HepG2 (cell line): Measurements from ENCODE around the gene IL1RAPL2. TPM values are rescaled to one million over a fixed set of nuclear protein-coding genes. Genes with fewer than 3 reads are reported as not detected.

Source experiments
- ATAC-seq: fragments of 200-7000 bp; cut with Tn5 transposase; 3 replicates; pipeline ENCODE4 v1.9.1; 2020; ENCODE audit warnings: mild to moderate bottlenecking, moderate library complexity
- BruUV-seq: library from RNA; stranded (reverse); fragments of 400-500 nt; replicated peaks from 2 replicates; lab custom pipeline; 2021; lab: Mats Ljungman, UMichigan
- CTCF ChIA-PET: fragments of 300-600 bp; formaldehyde crosslinking; extraction: SDS; loops from one replicate; lab custom pipeline; 2021; ENCODE audit warnings: low total read pairs, inconsistent platforms, low intra/inter-chr PET ratio; lab: Yijun Ruan, JAX
- POLR2A ChIA-PET: fragments of 350-600 bp; sonication (Branson Sonifier 250); formaldehyde crosslinking; loops from one replicate; lab custom pipeline; 2020; ENCODE audit warnings: antibody characterized with exemption, inconsistent platforms; lab: Yijun Ruan, JAX
- DNase-seq: peaks from one replicate; pipeline ENCODE4 v3.0.0-alpha.2; 2015; ENCODE audit warnings: low spot score
- FAIRE-seq: peaks from 3 replicates; lab custom pipeline; 2011; peaks lifted over from hg19 to GRCh38; lab: Jason Lieb, UNC
- H2AFZ ChIP-seq: one replicate; pipeline ENCODE4 v1.6.1; 2011; ENCODE audit warnings: low read length, inconsistent platforms
- H3K27ac ChIP-seq: fragments of 300-600 bp; 3 replicates; pipeline ENCODE4 v1.8.0; 2011; ENCODE audit warnings: mixed run types, mild to moderate bottlenecking, mixed read lengths, low read length, inconsistent platforms; ENCODE audit not compliant: insufficient read depth; ENCODE audit errors: extremely low read length
- H3K27me3 ChIP-seq, 2 experiments: fragments of 200-600 bp in 1 of 2; 2 replicates in 1 of 2; 3 replicates in 1 of 2; pipeline versions ENCODE4 v1.6.0 to v1.8.0; 2011; ENCODE audit warnings: low read length in 2 of 2, mild to moderate bottlenecking in 2 of 2, moderate library complexity in 2 of 2, inconsistent platforms in 1 of 2; ENCODE audit not compliant: insufficient read depth in 2 of 2, control insufficient read depth in 1 of 2
- H3K36me3 ChIP-seq, 2 experiments: fragments of 200-600 bp in 1 of 2; replicated peaks in 1 of 2; 2 replicates in 1 of 2; 3 replicates in 1 of 2; pipeline versions ENCODE4 v1.5.1 to v1.8.0; 2011; ENCODE audit warnings: low read length in 2 of 2, inconsistent platforms in 1 of 2; ENCODE audit not compliant: insufficient read depth in 2 of 2, control insufficient read depth in 1 of 2
- H3K4me1 ChIP-seq: 2 replicates; pipeline ENCODE4 v1.5.1; 2012; ENCODE audit warnings: low read length, inconsistent platforms; ENCODE audit not compliant: insufficient read depth
- H3K4me2 ChIP-seq: 2 replicates; pipeline ENCODE4 v1.6.0; 2011; ENCODE audit warnings: low read depth, low read length, inconsistent platforms
- H3K4me3 ChIP-seq, 3 experiments: fragments of 200-600 bp in 1 of 3; sonication (generic), shearing (Covaris generic) in 1 of 3; replicated peaks in 1 of 3; 2 replicates each; pipeline ENCODE4 v1.5.1; 2011 to 2016; ENCODE audit warnings: low read length in 3 of 3, inconsistent platforms in 2 of 3, low read depth in 2 of 3, mild to moderate bottlenecking in 2 of 3, control low read depth in 1 of 3, mixed read lengths in 1 of 3; ENCODE audit not compliant: insufficient read depth in 1 of 3
- H3K79me2 ChIP-seq: one replicate; pipeline ENCODE4 v1.6.1; 2011; ENCODE audit warnings: low read length, inconsistent platforms; ENCODE audit not compliant: insufficient read depth
- H3K9ac ChIP-seq: 2 replicates; pipeline ENCODE4 v1.6.0; 2011; ENCODE audit warnings: mild to moderate bottlenecking, low read depth, low read length, inconsistent platforms; ENCODE audit not compliant: insufficient read depth
- H3K9me3 ChIP-seq: 2 replicates; pipeline ENCODE4 v1.5.1; 2012; ENCODE audit warnings: mild to moderate bottlenecking, low read length
- H4K20me1 ChIP-seq: 2 replicates; pipeline ENCODE4 v1.6.0; 2011; ENCODE audit warnings: inconsistent platforms, mild to moderate bottlenecking, low read length, moderate library complexity; ENCODE audit not compliant: insufficient read depth
- CC2D1A ChIP-seq: sonication (generic); formaldehyde crosslinking; IDR thresholded peaks from 2 replicates; pipeline ENCODE4 v1.8.1; 2023; ENCODE audit warnings: mild to moderate bottlenecking, missing genetic modification reagents
- KDM5B ChIP-seq: sonication (generic); formaldehyde crosslinking; IDR thresholded peaks from 2 replicates; pipeline ENCODE4 v1.4.0; 2020; ENCODE audit warnings: missing genetic modification reagents, mild to moderate bottlenecking, borderline replicate concordance
- ZNF570 ChIP-seq: sonication (generic); formaldehyde crosslinking; IDR thresholded peaks from 2 replicates; pipeline ENCODE4 v1.4.0; 2020; ENCODE audit warnings: mild to moderate bottlenecking, missing genetic modification reagents, borderline replicate concordance
- WGBS: methylation state at CpG from one replicate; pipeline ENCODE4 v1.1.6; 2017; ENCODE audit warnings: low lambda C conversion rate; 5-methylcytosine and 5-hydroxymethylcytosine counted together
- in situ Hi-C: cut with HindIII; loops from 2 replicates; pipeline ENCODE4 v1.10.0; 2017; ENCODE audit warnings: low pct_unique_long_range_greater_than_20kb; ENCODE audit not compliant: extremely low pct_ligation_motif_present
- intact Hi-C: fragments of 100-400 bp; cut with micrococcal nuclease; formaldehyde crosslinking; loops from one replicate; pipeline ENCODE4 v1.10.0; 2022; ENCODE audit not compliant: unreplicated experiment
- polyA plus RNA-seq, 8 experiments: library from polyadenylated mRNA; depleted of rRNA in 3 of 8; stranded (reverse) in 7 of 8; unstranded in 1 of 8; fragments of >200 nt; fragmentation: Illumina TruSeq in 4 of 8; extraction: Trizol in 4 of 8; gene quantifications; 2 replicates each; pipeline versions ENCODE4 v1.2.1 to v1.2.3, GENCODE V29; 2011 to 2016; ENCODE audit warnings: low read depth in 4 of 8, missing spikeins in 1 of 8, mixed read lengths in 1 of 8; ENCODE audit not compliant: insufficient read depth in 1 of 8
- total RNA-seq, 5 experiments: library from RNA; depleted of rRNA; stranded (reverse); fragments of >200 nt; fragmentation: Illumina TruSeq; extraction: Trizol; gene quantifications; 2 replicates each; pipeline ENCODE4 v1.2.3, GENCODE V29; 2016; ENCODE audit warnings: low read depth in 1 of 5

Gene IL1RAPL2
- total and polyA plus RNA-seq, 2 of the 13 experiments (the other 11 are each of a cell fraction or from before 2014, with no cell fraction given) = not detected

- ATAC-seq (no peak), FAIRE-seq (no peak)
- BruUV-seq = no TSS peak
These were observed 229.8 kb downstream of the IL1RAPL2 start for GRCh38 chrX:104795804-104796203.

DNA sequence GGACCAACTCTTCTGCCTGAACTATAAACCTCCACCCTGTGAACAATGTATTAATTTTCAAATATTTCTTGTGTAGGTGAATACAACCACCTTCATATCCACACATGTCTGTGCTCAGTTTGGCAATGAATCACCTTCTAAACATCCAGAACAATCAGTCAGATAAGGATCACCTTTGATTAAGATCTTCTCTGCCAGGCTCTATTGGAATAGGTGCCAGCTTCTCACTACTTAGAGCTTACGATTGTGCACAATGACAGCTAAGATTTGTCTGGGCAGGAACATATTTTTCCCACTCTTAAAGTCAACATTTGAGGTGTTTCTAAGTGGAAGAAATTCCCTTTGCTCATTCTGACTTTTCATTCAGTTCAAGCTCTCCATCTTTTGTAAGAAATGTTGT is 237.2 kb downstream of the IL1RAPL2 start:
- no TSS peak for BruUV-seq
- in situ Hi-C loops = no loop called here
- no peak overlapping the region for H3K27ac ChIP-seq
- H4K20me1 ChIP-seq = no peaks in the 10 kb centered on the region
- 0% methylated on average over 1 of the region's 1 CpG for WGBS
- ChIA-PET CTCF (no interaction called here), POLR2A (no interaction called here)
- H3K9ac ChIP-seq = no peak overlapping the region
- no peaks in the 10 kb centered on the region for H3K9me3 ChIP-seq
- H3K4me2 ChIP-seq = no peak overlapping the region
- TF ChIP-seq CC2D1A = no peak
- no peak overlapping the region for H3K4me3 ChIP-seq
- H3K27me3 ChIP-seq = no peaks in the 10 kb centered on the region
- H3K4me1 ChIP-seq = no peaks in the 10 kb centered on the region
- no peaks in the 10 kb centered on the region for H3K79me2 ChIP-seq
- H3K36me3 ChIP-seq = no peaks in the 10 kb centered on the region
- no peak for ATAC-seq
- H2AFZ ChIP-seq = no peak overlapping the region
- FAIRE-seq = no peak
- intact Hi-C loops = no loop called here
- DNase-seq = no peak

More at GRCh38 chrX:104795804-104796203, 229.8 kb downstream of the IL1RAPL2 start:
- no peaks in the 10 kb centered on the region for H3K4me1 ChIP-seq
- H3K4me3 ChIP-seq = no peak overlapping the region
- DNase-seq = no peak
- WGBS = 0% methylated on average over 1 of the region's 1 CpG
- H3K79me2 ChIP-seq = no peaks in the 10 kb centered on the region
- no peaks in the 10 kb centered on the region for H3K27me3 ChIP-seq
- no peaks in the 10 kb centered on the region for H3K9me3 ChIP-seq
- H3K4me2 ChIP-seq = no peak overlapping the region
- no peaks in the 10 kb centered on the region for H3K36me3 ChIP-seq
- ChIA-PET CTCF (no interaction called here), POLR2A (no interaction called here)
- TF ChIP-seq ZNF570 (CRISPR knock-in tag) = no peak
- no peak for TF ChIP-seq KDM5B (CRISPR knock-in tag)
- H3K27ac ChIP-seq = no peak overlapping the region
- in situ Hi-C loops = no loop called here
- H4K20me1 ChIP-seq = no peaks in the 10 kb centered on the region
- no peak overlapping the region for H2AFZ ChIP-seq
- H3K9ac ChIP-seq = no peak overlapping the region
- intact Hi-C loops = no loop called here
